ENCODE data around the gene PPIE. TPM values are rescaled to one million over a fixed set of nuclear protein-coding genes. Genes with fewer than 3 reads are reported as not detected.

The PPIE gene
- total and polyA plus RNA-seq, 8 donors = 34.9 to 206 (median 48.8) TPM

DNA sequence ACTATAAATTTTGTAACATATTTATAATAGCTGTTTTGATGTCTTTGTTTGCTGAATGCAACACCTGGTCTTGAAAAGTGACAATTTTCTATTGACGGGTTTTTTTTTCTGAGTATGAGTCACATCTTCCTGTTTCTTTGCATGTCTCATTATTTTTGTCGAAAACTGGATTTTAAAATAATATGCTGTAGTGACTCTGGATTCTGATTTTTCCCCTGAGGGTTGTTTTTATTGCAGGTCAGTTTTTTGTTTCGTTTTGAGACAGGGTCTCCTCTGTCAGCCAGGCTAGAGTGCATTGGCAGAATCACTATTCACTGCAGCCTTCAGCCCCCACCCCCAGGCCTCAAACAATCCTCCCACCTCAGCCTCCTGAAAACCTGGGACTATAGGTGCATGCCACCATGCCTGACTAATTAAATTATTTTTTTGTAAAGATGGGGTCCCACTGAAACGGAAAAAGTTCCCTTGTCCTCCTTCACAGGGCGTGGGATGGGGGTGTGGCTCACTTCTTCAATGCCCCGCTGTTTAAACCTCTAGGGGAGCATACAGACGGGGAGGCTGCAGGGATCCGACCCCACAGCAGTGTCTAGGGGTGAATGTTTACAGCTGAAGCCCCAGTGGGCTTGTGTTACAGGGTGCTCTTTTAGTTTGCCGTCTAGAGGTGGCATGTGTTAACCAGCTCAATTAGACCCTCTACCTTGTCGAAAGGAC is 11.3 kb upstream of the PPIE start:
- H3K9me3 ChIP-seq = peaks cover 0 to 5% (median 0%) of the 10 kb centered on the region in 4 donors
- WGBS, 5 donors = 37 to 60% (median 47%) methylated on average over 8 to 10 of the region's 10 CpGs
- H3K4me3 ChIP-seq = no peak overlapping the region
- no peak overlapping the region for H3K27ac ChIP-seq
- intact Hi-C loops (cut with DNase I; ENCODE audit: low total_unique reads) = no loop called here
- no peaks in the 10 kb centered on the region for H3K4me1 ChIP-seq
- peaks cover 5 to 56% (median 28%) of the 10 kb centered on the region in 3 donors for H3K27me3 ChIP-seq
- TF ChIP-seq POLR2AphosphoS5 (IDR thresholded peaks at IDR 0.05) = no peak
- H3K36me3 ChIP-seq = no peaks in the 10 kb centered on the region
- DNase-seq = no peak

DNA sequence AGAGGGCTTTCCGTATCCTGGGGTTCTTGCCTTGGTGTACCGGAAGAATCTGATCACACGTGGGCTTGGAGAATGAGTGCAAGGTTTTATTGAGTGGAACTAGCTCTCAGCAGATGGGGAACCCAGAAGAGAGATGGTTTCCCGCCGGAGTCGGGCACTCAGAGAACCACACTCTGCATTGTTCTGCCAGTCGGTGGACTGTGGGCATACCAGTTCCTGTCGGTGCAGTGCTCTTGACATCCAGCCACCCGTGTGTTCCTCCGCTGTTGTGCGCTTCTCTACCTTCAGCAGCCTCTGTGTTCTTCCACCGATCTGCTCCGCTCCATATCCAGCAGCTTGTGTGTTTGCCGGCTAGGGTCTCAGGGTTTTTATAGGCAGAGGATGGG is 10.8 kb upstream of the PPIE start:
- Histone ChIP-seq H3K4me3 (no peak overlapping the region), H3K4me1 (no peaks in the 10 kb centered on the region), H3K9me3 (no peaks in the 10 kb centered on the region), H3K27ac (no peak overlapping the region), H3K27me3 (peaks cover 5 to 61% (median 33%) of the 10 kb centered on the region in 3 donors), H3K36me3 (no peaks in the 10 kb centered on the region)
- no peak for DNase-seq
- WGBS, 5 donors = 62 to 68% (median 66%) methylated on average over 14 of the region's 14 CpGs
- no peak for TF ChIP-seq POLR2AphosphoS5 (IDR thresholded peaks at IDR 0.05)
- TF ChIP-seq EP300 (IDR thresholded peaks at IDR 0.05) = no peak
- TF ChIP-seq, protein P1, sequence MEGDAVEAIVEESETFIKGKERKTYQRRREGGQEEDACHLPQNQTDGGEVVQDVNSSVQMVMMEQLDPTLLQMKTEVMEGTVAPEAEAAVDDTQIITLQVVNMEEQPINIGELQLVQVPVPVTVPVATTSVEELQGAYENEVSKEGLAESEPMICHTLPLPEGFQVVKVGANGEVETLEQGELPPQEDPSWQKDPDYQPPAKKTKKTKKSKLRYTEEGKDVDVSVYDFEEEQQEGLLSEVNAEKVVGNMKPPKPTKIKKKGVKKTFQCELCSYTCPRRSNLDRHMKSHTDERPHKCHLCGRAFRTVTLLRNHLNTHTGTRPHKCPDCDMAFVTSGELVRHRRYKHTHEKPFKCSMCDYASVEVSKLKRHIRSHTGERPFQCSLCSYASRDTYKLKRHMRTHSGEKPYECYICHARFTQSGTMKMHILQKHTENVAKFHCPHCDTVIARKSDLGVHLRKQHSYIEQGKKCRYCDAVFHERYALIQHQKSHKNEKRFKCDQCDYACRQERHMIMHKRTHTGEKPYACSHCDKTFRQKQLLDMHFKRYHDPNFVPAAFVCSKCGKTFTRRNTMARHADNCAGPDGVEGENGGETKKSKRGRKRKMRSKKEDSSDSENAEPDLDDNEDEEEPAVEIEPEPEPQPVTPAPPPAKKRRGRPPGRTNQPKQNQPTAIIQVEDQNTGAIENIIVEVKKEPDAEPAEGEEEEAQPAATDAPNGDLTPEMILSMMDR (IDR thresholded peaks at IDR 0.05) = no peak
- no peak for TF ChIP-seq POLR2A (IDR thresholded peaks at IDR 0.05)
- intact Hi-C loops (cut with DNase I; ENCODE audit: low total_unique reads) = no loop called here

DNA sequence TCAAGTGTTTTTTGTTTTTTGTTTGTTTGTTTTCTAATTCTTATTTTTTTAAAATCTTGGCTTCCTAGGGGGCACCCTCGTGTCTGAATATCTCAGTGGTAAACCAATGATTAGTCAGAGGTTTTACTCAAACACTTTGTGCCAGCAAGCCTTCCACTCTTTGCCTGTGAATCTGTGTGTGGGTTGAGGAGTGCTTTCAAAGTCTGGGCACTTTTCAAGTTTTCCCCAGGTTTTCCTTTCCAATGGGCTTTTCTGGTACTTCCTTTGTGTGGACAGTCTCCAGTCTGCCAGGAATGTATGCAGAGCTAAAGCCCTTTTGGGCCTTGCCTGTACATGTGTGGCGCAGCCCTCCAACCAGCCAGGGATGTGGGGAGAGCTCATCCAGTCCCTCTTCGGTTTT is 9.7 kb upstream of the PPIE start:
- H3K36me3 ChIP-seq = no peaks in the 10 kb centered on the region
- DNase-seq = no peak
- peaks cover 5 to 70% (median 34%) of the 10 kb centered on the region in 3 donors for H3K27me3 ChIP-seq
- WGBS, 5 donors = 55 to 69% (median 59%) methylated on average over 3 of the region's 3 CpGs
- H3K27ac ChIP-seq = no peak overlapping the region
- no peaks in the 10 kb centered on the region for H3K9me3 ChIP-seq
- no peak for TF ChIP-seq EP300 (IDR thresholded peaks at IDR 0.05)
- TF ChIP-seq, protein P1 (IDR thresholded peaks at IDR 0.05) = no peak
- no peak for TF ChIP-seq POLR2A (IDR thresholded peaks at IDR 0.05)
- no peak for TF ChIP-seq POLR2AphosphoS5 (IDR thresholded peaks at IDR 0.05)
- no peaks in the 10 kb centered on the region for H3K4me1 ChIP-seq
- H3K4me3 ChIP-seq = no peak overlapping the region
- intact Hi-C loops (cut with DNase I; ENCODE audit: low total_unique reads) = no loop called here

DNA sequence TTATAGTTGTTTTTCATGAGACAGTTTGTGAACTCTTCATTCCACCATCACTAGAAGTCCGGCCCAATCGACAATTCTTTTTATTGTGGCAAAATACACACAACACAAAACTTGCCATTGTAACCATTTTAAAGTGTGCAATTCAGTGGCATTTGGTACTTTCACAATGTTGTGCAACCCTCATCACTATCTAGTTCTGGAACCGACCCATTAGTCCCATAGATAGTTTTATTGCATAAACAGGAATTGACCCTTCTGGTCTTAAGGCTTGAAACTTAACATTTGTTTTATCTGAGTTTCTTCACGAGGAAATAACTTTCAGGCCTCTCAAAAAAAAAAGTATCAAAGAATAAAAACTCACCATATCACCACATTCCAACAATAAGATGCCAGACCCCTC is 8.8 kb upstream of the PPIE start:
- H3K4me3 ChIP-seq = no peak overlapping the region
- DNase-seq = no peak
- no peaks in the 10 kb centered on the region for H3K36me3 ChIP-seq
- H3K4me1 ChIP-seq = no peaks in the 10 kb centered on the region
- peaks cover 5 to 71% (median 34%) of the 10 kb centered on the region in 3 donors for H3K27me3 ChIP-seq
- intact Hi-C loops (cut with DNase I; ENCODE audit: low total_unique reads) = no loop called here
- no peaks in the 10 kb centered on the region for H3K9me3 ChIP-seq
- TF ChIP-seq EP300 (IDR thresholded peaks at IDR 0.05) = no peak
- TF ChIP-seq, protein P1 (IDR thresholded peaks at IDR 0.05) = no peak
- 37 to 56% (median 52%) methylated on average over 3 to 4 of the region's 4 CpGs for WGBS, 5 donors
- H3K27ac ChIP-seq = no peak overlapping the region

DNA sequence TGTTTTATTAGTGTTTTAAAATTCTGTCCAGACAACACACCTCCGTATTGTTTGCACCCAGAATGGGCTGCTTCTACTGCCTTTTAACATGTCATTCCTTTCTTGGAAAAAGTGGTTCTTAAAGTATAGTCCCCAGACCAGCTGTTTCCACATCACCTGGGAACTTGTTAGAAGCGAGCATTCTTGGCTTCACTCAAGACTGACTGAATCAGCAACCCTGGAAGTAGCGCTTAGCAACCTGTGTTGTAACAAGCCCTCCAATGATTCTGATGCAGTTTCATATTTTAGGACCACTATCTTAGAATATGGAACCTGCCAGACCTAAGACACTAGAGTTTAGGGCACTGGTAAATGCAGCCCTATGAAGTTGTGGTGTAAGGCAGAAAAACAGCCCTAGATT is 6.0 kb upstream of the PPIE start:
- DNase-seq = no peak
- no peak overlapping the region for H3K27ac ChIP-seq
- no peaks in the 10 kb centered on the region for H3K4me1 ChIP-seq
- peaks cover 5 to 66% (median 29%) of the 10 kb centered on the region in 3 donors for H3K27me3 ChIP-seq
- intact Hi-C loops (cut with DNase I; ENCODE audit: low total_unique reads) = no loop called here
- TF ChIP-seq EP300 (IDR thresholded peaks at IDR 0.05) (no peak), POLR2AphosphoS5 (IDR thresholded peaks at IDR 0.05) (no peak), POLR2A (IDR thresholded peaks at IDR 0.05) (no peak)
- TF ChIP-seq, protein P1 (IDR thresholded peaks at IDR 0.05) = no peak
- 39 to 58% (median 54%) methylated on average over 3 of the region's 3 CpGs for WGBS, 5 donors
- no peak overlapping the region for H3K4me3 ChIP-seq
- no peaks in the 10 kb centered on the region for H3K36me3 ChIP-seq
- H3K9me3 ChIP-seq = no peaks in the 10 kb centered on the region
